GM19099 (cell line): ENCODE data around the gene M1AP.

Source experiments
- POLR2A ChIP-seq: IDR thresholded peaks from 3 replicates; pipeline ENCODE4 v1.6.1; 2011; ENCODE audit warnings: low read depth; ENCODE audit not compliant: insufficient read length; ENCODE audit errors: extremely low read depth

The M1AP gene

GRCh38 chr2:74562126-74562775, 85.9 kb downstream of the M1AP start:
- TF ChIP-seq POLR2A = no peak

DNA sequence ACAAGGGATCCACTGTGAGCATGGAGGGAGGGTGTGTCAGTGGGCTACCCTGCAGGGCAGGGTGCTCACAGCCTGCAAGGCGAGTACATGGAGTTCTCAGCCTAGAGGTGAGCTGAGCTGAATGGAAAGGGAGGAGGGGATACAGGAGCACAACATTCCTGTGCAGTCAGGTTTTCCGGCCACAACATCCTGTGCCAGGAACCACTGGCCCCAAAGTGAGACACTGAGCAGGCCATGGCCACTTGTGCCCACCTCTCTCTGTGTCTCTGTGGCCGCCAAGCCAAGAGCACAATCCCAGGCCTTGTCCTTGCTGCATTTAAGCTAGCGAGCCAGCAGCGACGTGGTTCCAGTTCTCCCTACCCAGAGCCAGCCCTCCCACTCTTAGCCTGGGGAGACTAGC, 87.5 kb downstream of the M1AP start:
- no peak for TF ChIP-seq POLR2A

DNA sequence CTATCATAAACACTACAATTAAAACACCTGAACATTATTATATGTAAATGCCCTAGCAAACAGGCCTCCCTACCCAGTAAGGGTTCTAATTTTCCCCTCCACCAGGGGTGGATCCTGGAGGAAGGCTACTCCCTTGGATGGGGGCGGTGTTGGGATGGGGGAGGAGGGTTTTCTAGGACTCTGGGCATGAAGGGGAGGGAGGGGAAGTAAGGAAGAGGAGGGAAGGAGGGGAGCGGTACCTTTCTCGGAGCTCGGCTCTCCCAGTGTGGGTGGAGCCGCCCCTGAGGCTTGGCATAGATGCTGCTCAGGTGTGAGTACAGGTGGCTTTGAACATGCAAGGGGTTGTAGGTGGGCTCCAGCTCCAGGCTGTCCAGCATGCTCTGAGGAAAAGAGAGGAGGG, 88.2 kb downstream of the M1AP start:
- no peak for TF ChIP-seq POLR2A

GRCh38 chr2:74558284-74559230, 89.6 kb downstream of the M1AP start:
- TF ChIP-seq POLR2A = peak; percentile 34

DNA sequence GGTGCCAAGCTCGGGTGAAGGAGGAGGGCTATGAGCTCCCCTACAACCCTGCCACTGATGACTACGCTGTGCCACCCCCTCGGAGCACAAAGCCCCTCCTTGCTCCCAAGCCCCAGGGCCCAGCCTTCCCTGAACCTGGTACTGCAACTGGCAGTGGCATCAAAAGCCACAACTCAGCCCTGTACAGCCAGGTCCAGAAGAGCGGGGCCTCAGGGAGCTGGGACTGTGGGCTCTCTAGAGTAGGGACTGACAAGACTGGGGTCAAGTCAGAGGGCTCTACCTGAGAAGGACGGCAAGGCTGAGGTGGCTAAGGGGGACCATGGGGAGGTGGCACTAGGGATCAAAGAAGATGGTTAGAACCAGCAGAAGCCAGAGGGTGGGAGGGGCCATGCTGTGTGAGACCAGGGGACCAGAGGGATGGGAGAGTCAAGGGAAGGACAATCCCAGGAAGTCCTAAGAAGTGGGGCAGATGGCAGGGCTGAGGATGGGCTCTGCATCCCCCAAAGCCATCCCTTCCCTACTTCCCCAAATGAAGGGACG, 91.2 kb downstream of the M1AP start:
- TF ChIP-seq POLR2A = no peak

GRCh38 chr2:74556159-74556558, 92.0 kb downstream of the M1AP start:
- TF ChIP-seq POLR2A = peak; percentile 4

GRCh38 chr2:74555610-74556103, 92.5 kb downstream of the M1AP start:
- TF ChIP-seq POLR2A = peak; percentile 5

- TF ChIP-seq POLR2A = peak; percentile 26
Measured at GRCh38 chr2:74554820-74555531, 93.2 kb downstream of the M1AP start.

DNA sequence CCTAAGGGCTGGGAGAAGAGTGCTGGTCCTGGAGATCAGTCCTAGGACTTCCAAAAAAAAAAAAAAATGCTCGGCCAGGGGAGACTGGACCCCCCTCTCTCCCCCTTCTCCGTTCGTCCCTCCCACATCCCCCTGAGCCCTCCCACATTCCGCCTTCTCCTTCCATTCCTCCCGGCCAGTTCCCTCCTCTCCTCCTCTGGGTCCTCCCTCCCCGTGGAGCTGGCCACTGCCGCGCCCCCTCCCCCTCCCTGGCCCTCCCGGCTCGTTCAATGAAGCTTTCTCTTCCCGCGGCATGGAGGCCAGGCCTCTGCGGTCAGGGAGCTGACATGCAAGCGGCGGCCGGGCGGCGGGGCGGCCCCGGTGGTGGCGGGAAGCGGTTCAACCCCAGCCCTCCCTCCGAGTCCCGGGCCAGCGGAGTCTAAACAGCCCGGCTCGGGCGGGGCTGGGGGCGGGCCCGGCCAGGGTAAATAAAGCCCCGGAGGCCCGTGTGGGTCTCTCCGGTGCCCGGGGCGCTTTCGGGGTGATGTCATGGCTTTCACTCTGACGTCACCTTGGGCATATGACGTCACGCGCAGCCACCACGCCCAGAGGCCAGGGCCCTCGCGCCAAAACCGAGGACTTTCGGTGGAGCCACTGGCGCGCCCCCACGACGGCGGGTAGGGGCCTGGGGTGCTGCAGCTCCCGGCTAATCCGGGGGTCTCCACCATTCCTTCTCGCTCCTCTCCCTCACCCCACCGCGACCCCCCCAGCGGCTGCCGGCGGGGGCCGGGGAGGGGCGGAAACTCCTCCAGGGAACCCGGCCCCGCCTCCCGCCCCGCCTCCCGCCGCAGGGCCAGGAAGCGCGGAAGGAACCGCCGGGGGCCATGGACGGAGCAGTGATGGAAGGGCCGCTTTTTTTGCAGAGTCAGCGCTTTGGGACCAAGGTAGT, 94.0 kb downstream of the M1AP start, which contains the start of the genes DOK1 and LOXL3:
Gene DOK1, plus strand, starts transcription at position 829 of the 928 bp plus-strand sequence. Its CDS starts 35 bp downstream, at position 864.
Gene LOXL3, minus strand, starts transcription at position 51 of the 928 bp plus-strand sequence. CDS start 1,308 bp downstream, outside the sequence.
- TF ChIP-seq POLR2A = peak; percentile 67

GRCh38 chr2:74552914-74553811, 95.0 kb downstream of the M1AP start:
- peak; percentile 37 for TF ChIP-seq POLR2A

DNA sequence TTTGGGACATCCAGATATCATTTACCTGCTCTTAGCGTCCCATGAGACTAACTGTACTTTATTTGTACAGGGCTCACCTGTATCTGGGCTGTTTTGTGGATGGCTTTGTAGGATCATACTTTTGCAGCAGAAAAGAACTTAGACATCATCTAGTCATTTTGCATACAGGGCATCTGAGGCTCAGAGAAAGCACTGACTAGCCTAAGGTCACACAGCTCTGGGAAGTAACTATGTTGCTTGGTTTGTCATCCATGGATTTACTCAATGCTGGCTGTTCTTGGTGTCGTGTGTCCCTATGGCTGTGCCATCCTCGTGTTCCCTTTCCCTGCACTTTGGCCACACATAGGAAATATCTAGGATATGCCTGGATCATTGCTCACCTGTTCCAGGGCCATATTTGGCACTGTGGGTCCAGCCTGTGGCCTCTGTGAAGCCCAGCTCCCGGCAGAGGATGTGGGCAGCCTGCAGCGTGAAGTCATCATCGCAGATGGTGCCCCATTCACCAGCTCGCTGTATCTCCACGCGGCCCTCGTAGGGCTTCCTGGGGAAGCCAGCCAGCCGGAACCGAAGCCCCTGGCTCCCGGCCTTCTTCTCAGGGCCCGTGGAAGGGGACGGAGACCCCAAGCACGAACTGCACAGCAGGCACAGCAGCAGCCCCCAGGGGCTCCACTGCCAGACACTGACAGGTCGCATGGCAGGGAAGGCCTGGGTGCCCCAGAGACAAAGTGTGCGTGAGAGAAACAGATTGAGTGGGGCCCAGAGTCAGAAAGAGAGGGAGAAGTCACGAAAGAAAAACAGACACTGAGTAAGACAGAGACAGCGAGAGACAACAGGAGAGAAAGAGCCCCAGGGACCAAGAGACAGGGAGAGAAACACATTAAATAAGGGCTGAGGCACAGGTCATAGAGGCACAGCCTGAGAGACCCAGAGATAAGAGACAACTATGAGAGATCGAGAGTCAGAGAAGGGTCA, 95.9 kb downstream of the M1AP start:
- TF ChIP-seq POLR2A = no peak

DNA sequence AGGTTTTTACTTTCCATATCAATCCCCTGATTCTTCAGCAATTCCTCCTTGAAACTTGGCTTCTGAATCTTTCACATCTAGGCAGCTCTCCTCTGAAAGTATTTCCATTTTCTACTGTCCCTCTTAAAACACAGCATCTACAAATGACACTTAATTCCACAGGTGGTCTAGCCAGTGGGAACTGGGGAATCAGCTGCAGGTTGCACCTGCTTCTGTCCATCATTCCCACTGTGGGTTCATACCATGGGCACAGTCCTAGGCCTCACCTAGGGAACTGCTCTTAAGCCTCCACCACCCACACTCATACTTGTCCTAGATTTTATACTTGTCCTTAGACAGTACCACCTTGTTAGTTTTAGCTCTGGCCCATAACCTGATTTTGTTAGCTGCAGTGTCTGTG, 96.6 kb downstream of the M1AP start:
- peak; percentile 13 for TF ChIP-seq POLR2A

DNA sequence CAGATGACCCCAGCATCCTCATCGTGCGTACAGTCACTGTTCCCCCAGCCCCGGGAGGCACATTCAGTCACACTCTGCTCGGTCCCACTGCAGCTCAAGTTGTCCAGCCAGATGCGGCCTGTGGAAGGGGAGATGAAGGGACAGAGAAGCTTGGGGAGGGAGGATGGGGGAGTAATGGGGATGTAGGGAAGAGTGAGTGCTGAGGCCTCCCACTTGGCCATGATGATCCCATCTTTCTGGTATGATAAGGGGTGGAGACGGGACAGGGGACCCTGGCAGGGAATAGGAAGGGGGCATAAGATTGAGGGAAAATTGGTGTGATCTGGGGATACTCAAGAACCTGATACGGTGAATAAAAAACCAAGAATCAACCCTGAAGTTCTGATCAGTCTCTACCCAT, 97.9 kb downstream of the M1AP start:
- no peak for TF ChIP-seq POLR2A
